ENCODE results near the gene P2RY2.

The P2RY2 gene

GRCh38 chr11:73239571-73240189, 21.6 kb downstream of the P2RY2 start:
- TF ChIP-seq BACH2 (CRISPR knock-in tag; IDR thresholded peaks at IDR 0.05; ENCODE audit: borderline replicate concordance) (no peak), ZNF70 (CRISPR knock-in tag; IDR thresholded peaks at IDR 0.05) (no peak), ESRRG (CRISPR knock-in tag; IDR thresholded peaks at IDR 0.05) (no peak), RARB (CRISPR knock-in tag; IDR thresholded peaks at IDR 0.05) (no peak), TCF4 (CRISPR knock-in tag; IDR thresholded peaks at IDR 0.05; ENCODE audit: borderline replicate concordance) (no peak), ZNF565 (CRISPR knock-in tag; conservative IDR thresholded peaks at IDR 0.05; ENCODE audit: low read depth) (no peak), TOX (CRISPR knock-in tag; IDR thresholded peaks at IDR 0.05; ENCODE audit: borderline replicate concordance) (no peak), ZC3H10 (CRISPR knock-in tag; IDR thresholded peaks at IDR 0.05) (no peak), PPARA (CRISPR knock-in tag; IDR thresholded peaks at IDR 0.05; ENCODE audit: borderline replicate concordance) (no peak), ZFP30 (CRISPR knock-in tag; IDR thresholded peaks at IDR 0.05) (no peak), POU6F1 (CRISPR knock-in tag; IDR thresholded peaks at IDR 0.05; ENCODE audit: borderline replicate concordance, low read depth) (no peak), CSRNP3 (CRISPR knock-in tag; IDR thresholded peaks at IDR 0.05) (no peak), CSDC2 (CRISPR knock-in tag; IDR thresholded peaks at IDR 0.05) (no peak), OSR1 (CRISPR knock-in tag; IDR thresholded peaks at IDR 0.05) (no peak), ISL1 (CRISPR knock-in tag; IDR thresholded peaks at IDR 0.05) (no peak), CREB5 (CRISPR knock-in tag; IDR thresholded peaks at IDR 0.05; ENCODE audit: low read depth) (no peak), GLIS3 (CRISPR knock-in tag; IDR thresholded peaks at IDR 0.05) (no peak), ZFP3 (CRISPR knock-in tag; IDR thresholded peaks at IDR 0.05) (no peak)
- TF ChIP-seq, protein P1, sequence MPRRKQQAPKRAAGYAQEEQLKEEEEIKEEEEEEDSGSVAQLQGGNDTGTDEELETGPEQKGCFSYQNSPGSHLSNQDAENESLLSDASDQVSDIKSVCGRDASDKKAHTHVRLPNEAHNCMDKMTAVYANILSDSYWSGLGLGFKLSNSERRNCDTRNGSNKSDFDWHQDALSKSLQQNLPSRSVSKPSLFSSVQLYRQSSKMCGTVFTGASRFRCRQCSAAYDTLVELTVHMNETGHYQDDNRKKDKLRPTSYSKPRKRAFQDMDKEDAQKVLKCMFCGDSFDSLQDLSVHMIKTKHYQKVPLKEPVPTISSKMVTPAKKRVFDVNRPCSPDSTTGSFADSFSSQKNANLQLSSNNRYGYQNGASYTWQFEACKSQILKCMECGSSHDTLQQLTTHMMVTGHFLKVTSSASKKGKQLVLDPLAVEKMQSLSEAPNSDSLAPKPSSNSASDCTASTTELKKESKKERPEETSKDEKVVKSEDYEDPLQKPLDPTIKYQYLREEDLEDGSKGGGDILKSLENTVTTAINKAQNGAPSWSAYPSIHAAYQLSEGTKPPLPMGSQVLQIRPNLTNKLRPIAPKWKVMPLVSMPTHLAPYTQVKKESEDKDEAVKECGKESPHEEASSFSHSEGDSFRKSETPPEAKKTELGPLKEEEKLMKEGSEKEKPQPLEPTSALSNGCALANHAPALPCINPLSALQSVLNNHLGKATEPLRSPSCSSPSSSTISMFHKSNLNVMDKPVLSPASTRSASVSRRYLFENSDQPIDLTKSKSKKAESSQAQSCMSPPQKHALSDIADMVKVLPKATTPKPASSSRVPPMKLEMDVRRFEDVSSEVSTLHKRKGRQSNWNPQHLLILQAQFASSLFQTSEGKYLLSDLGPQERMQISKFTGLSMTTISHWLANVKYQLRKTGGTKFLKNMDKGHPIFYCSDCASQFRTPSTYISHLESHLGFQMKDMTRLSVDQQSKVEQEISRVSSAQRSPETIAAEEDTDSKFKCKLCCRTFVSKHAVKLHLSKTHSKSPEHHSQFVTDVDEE (CRISPR knock-in tag; IDR thresholded peaks at IDR 0.05) = no peak
- TF ChIP-seq, protein P2, sequence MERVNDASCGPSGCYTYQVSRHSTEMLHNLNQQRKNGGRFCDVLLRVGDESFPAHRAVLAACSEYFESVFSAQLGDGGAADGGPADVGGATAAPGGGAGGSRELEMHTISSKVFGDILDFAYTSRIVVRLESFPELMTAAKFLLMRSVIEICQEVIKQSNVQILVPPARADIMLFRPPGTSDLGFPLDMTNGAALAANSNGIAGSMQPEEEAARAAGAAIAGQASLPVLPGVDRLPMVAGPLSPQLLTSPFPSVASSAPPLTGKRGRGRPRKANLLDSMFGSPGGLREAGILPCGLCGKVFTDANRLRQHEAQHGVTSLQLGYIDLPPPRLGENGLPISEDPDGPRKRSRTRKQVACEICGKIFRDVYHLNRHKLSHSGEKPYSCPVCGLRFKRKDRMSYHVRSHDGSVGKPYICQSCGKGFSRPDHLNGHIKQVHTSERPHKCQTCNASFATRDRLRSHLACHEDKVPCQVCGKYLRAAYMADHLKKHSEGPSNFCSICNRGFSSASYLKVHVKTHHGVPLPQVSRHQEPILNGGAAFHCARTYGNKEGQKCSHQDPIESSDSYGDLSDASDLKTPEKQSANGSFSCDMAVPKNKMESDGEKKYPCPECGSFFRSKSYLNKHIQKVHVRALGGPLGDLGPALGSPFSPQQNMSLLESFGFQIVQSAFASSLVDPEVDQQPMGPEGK (CRISPR knock-in tag; IDR thresholded peaks at IDR 0.05; ENCODE audit: borderline replicate concordance) = no peak
- no peak for ATAC-seq

- ATAC-seq = no peak
- no peak for TF ChIP-seq RARB (CRISPR knock-in tag; IDR thresholded peaks at IDR 0.05)
- no peak for TF ChIP-seq TCF4 (CRISPR knock-in tag; IDR thresholded peaks at IDR 0.05; ENCODE audit: borderline replicate concordance)
- TF ChIP-seq ZNF70 (CRISPR knock-in tag; IDR thresholded peaks at IDR 0.05) = no peak
- TF ChIP-seq OSR1 (CRISPR knock-in tag; IDR thresholded peaks at IDR 0.05) = no peak
- TF ChIP-seq, protein P1 (CRISPR knock-in tag; IDR thresholded peaks at IDR 0.05) = no peak
- TF ChIP-seq SNAI2 (CRISPR knock-in tag; IDR thresholded peaks at IDR 0.05) = no peak
- no peak for TF ChIP-seq TOX (CRISPR knock-in tag; IDR thresholded peaks at IDR 0.05; ENCODE audit: borderline replicate concordance)
- no peak for TF ChIP-seq CSRNP3 (CRISPR knock-in tag; IDR thresholded peaks at IDR 0.05)
- no peak for TF ChIP-seq BACH2 (CRISPR knock-in tag; IDR thresholded peaks at IDR 0.05; ENCODE audit: borderline replicate concordance)
- TF ChIP-seq PPARA (CRISPR knock-in tag; IDR thresholded peaks at IDR 0.05; ENCODE audit: borderline replicate concordance) = no peak
- TF ChIP-seq, protein P2 (CRISPR knock-in tag; IDR thresholded peaks at IDR 0.05; ENCODE audit: borderline replicate concordance) = no peak
- no peak for TF ChIP-seq ISL1 (CRISPR knock-in tag; IDR thresholded peaks at IDR 0.05)
- no peak for TF ChIP-seq ZNF565 (CRISPR knock-in tag; conservative IDR thresholded peaks at IDR 0.05; ENCODE audit: low read depth)
- no peak for TF ChIP-seq CSDC2 (CRISPR knock-in tag; IDR thresholded peaks at IDR 0.05)
- no peak for TF ChIP-seq ESRRG (CRISPR knock-in tag; IDR thresholded peaks at IDR 0.05)
- no peak for TF ChIP-seq GLIS3 (CRISPR knock-in tag; IDR thresholded peaks at IDR 0.05)
- no peak for TF ChIP-seq ZC3H10 (CRISPR knock-in tag; IDR thresholded peaks at IDR 0.05)
Measured at GRCh38 chr11:73240190-73240781, 22.2 kb downstream of the P2RY2 start.
